Inflammatory macrophage treated with lipopolysaccharide for 1 hour (primary cell): ENCODE data around the gene IL17RC.
A peak's percentile ranks its signal among the peaks of the same experiment; 100 is the strongest.
"Not testable (repeated sequence)": the region's sequence is repeated elsewhere in the genome, so short reads cannot be mapped to it uniquely, and the experiment has no call there.

ENCODE experiments used
- DNase-seq, 2 donors: peaks; one replicate each; pipeline ENCODE4 v3.0.0-alpha.2; 2020 to 2022

The IL17RC gene

DNA sequence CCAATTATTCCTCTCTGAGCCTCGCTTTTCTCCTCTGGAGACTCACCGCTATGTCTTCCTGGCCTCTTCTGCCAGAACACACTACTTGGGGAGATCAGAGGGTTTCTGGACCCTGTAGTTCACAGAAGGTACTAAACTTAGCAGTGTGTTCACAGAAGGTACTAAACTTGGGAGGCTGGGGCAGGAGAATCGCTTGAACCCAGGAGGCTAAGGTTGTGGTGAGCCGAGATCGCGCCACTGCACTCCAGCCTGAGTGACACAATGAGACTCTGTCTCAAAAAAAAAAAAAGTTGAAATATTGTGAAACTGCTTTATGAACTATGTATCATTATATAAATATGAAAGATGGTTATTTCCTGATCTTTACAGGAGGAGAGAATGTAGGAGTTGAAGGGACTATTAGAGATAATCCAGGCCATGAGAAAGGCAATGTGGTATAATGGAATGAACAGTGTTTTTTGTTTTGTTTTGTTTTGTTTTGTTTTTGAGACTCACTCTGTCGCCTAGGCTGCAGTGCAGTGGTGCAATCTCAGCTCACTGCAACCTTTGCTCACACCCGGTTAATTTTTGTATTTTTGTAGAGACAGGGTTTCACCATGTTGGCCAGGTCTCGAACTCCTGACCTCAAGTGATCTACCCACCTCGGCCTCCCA, 20.0 kb upstream of the IL17RC start:
- not testable (repeated sequence) for DNase-seq

DNA sequence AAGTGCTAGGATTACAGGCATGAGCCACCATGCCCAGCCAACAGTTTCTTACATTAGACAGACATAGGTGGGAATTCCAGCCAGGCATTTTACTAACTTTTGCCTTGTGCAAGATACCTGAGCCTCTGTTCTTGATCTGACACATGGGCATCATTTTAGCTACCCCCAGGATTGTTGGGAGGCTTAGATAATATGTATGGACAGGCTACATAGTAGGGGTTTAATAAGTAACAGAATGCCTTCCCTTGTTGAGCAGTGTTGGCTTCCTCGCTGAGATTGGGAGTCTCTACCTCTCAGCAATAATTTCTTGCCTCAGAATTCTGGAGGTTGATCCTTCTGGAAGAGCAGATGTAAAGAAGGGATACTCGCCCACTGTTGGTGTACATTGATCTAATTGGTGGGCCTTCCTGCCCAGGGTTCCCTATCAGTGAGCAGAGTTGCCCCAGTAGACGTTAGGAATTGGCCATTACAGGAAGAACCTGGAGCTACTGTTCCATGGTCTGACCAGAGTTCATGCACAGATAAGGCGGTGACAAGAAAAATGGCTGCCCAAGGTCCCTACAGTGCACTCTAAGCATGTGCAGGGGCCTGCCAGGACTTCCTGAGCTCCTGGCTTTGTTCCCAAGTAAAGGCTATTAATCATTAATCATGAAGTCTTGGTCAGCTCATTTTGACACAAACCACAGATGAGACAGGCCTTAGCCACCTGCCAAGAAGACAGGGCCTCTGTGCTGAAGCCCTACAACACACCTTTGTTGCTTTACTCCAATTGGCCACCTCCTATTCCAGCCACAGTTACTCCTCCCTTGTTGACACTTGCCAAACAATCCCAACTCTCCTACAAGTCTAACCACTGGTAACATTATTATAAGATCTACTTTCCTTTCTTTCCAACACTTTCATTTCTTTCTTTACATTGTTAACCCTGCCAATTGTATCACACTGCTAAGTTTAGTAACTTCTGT, 19.2 kb upstream of the IL17RC start:
- no peak for DNase-seq

DNA sequence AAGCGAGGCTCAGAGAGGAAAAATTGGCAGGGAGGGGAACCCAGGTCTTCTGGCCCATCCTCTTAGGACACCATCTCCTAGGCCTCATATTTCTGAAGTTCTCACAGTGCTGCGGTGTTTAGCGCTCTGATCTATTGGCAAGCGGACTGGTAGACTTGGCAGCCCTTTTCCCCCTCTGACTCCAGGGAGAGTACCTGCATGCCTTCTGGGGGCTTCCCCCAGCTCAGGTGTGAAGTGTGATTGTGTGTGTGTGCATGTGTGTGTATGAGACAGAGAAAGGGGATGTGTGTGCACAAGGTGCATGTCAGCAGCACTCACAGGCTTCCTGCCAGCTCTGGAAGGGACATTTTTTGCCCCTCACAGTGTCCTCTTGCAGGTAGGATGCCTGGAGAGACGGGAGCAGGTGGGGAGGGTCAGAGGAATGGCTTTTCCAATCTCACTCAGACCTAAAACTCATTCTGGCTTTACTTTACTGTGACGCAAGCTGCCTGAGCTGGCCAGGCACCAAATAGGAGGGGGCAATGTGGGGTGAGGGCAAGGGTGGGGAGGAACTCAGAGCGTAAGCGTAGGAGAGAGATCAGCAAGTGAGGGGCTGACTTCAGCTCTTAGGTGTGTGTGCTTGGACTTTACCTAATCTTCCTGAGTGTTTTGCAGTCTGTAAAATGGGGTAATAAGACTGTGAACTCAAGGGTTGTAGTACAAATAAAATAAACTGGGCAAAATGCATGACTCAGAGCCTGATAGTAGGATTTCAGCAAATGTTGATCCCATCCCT, 18.2 kb upstream of the IL17RC start:
- no peak for DNase-seq

DNA sequence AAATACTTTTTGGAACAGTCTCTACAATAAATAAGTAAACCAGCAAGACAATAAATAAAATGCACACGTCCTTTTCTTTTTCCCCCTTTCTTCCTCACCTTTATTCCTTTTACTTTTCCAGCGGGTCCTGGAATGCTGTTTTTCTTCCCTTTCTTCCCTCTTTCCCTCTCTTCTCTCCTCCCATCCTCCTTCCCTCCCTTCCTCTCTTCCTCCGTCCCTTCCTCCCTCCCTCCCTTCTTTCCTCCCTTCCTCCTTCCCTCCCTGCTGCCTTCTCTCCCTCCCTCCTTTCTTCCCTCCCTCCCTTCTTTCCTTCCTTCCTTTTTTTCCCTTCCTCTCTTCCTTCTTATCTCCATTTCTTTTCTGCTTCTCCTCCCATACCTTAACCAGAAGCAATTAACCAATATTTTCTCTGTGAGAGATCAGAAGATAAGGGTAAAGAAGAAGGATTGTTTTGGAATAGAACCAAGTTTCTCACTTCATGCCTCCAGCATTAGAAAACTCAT, 17.6 kb upstream of the IL17RC start:
- no peak for DNase-seq

DNA sequence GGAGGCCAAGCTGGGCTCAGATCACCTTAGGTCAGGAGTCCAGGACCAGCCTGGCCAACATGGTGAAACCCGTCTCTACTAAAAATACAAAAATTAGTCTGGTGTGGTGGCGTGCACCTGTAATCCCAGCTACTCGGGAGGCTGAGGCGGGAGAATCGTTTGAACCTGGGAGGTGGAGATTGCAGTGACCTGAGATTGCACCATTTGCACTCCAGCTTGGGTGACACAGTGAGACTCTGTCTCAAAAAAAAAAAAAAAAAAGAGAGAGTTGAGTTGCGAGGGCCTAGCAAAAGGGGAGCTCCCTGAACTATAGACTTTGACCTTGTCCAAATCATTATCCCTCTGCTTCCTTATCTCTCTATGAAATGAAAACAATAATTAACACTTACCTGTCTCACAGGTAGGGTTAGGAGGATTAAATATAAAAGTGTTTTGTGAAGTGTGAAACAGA, 15.9 kb upstream of the IL17RC start:
- DNase-seq, result not testable (repeated sequence)

DNA sequence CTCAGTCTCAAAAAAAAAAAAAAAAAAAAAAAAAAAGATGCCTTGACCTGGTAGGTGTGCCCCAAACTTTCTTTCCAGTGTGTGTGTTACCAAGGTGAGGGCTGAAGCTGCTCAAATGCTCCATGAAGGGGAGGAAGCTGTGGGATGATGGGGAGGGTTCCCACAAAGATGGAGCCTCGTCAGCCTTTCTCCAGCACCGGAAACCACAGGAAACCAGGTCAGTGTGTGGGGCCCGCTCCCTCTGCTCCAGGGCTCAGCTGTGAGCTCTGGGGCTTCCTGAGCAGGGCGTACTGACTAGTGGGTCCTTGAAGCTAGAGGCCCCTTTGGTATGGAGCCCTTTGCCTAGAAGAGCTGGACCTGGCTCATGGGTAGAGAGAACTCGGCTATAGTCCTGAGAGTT, 14.9 kb upstream of the IL17RC start:
- no peak for DNase-seq

DNA sequence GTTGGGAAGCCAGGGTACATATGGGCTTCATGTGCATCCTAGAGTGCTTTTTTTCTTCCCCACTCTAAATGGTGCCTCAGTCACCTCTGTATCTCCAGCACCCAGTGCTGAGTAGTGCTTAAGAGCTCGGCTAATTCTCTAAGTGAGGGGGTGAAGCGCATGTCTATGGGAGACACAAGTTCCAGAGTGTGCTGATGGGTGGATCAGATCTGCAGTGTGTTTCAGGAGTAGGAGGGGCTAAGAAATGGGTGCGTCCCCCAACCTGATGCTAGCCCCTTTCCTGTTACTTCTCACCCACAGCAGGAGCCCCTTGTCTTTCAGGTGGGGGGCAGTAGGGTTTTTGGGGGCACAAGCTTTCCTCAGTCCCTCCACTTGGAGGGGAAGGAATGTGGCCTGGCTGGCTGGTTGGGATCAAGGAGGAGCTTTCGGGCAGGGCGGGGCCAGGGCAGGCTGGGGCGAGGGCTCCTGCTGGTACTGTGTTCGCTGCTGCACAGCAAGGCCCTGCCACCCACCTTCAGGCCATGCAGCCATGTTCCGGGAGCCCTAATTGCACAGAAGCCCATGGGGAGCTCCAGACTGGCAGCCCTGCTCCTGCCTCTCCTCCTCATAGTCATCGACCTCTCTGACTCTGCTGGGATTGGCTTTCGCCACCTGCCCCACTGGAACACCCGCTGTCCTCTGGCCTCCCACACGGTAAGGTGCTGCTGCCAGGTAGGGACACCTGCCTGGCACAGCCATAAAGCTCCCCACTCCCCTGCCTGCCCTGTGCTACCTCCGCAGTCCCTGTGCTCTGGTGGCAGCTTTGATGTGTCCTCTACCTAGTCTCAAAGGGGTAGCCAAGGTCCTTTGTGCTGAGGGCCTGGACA, 14.3 kb upstream of the IL17RC start, which contains the start of gene IL17RE:
Gene IL17RE (plus strand): TSS at position 477 of the 866 bp plus-strand sequence. CDS start 85 bp downstream, at position 562.
- no peak for DNase-seq

DNA sequence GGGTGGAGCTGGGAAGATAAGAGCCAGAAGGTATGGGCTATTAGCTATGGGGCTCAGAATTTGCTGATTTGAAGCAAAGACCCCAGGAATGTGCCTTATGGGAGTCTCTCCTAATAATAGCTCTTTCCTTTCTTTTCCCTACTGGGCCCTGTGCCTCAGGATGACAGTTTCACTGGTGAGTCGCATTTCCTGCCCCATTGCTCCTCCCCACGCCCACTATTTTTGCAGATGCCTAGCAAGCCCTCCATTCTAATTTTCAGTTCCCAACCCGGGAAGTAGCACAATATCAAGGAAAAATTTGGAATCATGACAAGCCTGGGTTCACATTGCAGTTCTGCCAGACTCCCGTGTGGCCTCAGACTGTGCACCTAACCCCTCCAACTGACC, 13.7 kb upstream of the IL17RC start:
- DNase-seq, result peak; percentile 37 to 51

DNA sequence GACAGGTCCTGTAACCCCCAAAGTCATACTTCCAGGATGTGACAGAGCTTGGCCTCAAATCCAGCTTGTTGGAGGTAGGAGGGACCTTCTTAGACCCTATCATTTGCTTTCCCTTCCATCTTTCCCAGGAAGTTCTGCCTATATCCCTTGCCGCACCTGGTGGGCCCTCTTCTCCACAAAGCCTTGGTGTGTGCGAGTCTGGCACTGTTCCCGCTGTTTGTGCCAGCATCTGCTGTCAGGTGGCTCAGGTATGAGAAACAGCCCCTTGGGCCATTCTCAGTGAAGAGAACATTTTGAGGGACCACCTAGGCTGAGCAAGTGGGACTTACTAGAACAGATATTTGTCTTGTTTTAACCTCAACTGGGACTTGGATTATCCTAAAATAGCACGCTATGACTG, 13.0 kb upstream of the IL17RC start:
- DNase-seq, result no peak

DNA sequence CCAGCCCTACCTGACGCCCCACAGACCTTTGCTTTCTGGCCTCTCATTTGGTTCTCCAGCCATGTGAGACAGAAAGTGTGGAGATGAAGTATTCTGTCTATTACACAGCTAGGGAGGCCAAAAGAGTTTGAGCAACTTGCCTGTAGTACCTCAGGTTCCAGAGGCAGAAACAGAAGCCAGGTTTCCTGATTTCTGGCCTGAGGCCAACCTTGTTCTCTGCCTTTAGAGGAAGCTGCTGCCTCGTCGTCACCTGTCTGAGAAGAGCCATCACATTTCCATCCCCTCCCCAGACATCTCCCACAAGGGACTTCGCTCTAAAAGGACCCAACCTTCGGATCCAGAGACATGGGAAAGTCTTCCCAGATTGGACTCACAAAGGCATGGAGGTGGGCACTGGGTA, 10.4 kb upstream of the IL17RC start:
- DNase-seq, result no peak

DNA sequence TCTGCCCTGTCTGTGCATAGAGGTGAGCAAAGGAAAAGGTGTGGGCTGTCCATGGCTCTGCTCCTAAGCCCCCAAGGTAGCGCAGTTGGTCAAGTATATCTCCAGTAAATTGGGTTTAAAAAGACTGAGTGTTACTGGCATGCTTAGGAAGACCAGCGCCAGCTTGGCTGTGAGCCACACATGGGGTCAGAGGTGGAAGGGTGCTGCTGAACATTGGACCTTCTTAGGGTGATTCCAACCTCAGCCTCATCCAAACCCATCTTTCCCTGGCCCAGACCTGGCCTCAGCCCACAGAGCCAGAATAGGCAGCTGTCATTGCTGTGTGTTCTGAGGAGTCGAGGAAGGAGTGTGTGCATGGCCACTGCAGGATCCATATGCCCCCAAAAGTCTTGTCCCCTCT, 8.6 kb upstream of the IL17RC start:
- DNase-seq, result no peak

DNA sequence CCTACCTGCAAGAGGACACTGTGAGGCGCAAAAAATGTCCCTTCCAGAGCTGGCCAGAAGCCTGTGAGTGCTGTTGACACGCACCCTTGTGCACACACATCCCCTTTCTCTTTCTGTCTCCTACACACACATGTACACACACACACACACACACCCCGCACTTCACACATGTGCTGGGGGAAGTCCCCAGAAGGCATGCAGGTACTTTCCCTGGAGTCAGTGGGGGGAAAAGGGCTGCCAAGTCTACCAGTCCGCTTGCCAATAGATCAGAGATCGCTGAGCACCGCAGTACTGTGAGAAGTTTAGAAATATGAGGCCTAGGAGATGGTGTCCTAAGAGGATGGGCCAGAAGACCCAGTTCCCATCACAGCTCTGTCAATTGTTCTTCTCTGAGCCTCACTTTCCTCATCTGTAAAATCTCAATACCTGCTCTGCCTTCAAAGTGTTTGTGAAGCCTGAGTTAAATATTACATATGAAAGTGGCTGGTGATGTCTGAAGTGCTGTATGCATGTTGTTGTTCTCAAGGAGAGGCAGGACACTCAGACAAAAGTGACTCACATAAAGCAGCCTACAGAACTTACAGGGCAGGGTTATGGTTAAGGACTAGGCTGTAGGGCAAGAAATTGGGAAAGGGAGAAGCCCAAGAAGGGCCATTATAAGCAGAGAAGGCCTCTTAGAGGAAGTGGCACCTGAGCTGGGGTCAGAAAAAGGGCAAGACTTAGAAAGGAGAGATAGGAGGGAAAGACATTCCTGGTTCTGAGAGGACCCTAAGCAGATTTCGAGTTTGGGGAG, 7.5 kb upstream of the IL17RC start:
- DNase-seq, result no peak

DNA sequence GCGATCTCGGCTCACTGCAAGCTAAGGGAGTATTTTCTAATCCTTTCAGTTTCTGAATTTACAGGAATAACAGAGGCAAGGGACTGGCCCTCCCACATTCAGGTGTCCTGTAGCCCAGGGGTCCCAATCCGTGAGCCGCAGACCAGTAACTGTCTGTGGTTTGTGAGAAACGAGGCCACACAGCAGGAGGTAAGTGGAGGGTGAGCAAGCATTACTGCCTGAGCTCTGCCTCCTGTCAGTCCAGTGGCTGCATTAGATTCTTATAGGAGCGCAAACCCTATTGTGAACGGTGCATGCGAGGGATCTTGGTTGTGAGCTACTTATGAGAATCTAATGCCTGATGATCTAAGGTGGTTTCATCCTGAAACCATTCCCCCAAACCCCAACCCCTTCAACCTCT, 5.0 kb upstream of the IL17RC start:
- no peak for DNase-seq

DNA sequence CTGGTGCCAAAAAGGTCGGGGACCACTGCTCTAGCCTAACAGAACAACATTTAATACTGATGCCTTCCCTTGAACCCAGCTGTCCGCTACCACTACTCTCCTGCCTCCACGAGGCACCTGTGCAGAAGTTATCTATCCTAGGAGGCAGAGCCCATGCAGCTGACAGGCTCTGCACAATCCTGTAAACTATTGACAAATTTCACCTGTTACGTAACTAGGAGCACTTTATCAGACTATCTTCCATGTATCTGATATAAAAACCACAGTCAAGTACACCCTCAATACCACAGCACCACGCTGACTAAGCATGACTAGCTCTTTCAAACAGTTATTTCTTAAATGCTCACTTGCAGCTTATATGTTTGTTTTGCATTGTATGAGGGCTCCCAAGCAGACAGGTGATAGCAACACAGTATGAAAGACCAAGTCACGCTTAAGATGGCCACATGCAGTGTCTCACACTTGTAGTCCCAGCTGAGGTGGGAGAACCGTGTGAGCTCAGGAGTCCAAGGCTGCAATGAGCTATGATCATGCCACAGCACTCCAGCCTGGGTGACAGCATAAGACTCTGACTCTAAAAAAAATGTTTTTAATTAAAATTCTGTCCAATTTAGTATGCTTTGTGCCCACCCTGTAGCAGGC, 4.5 kb upstream of the IL17RC start:
- no peak for DNase-seq

DNA sequence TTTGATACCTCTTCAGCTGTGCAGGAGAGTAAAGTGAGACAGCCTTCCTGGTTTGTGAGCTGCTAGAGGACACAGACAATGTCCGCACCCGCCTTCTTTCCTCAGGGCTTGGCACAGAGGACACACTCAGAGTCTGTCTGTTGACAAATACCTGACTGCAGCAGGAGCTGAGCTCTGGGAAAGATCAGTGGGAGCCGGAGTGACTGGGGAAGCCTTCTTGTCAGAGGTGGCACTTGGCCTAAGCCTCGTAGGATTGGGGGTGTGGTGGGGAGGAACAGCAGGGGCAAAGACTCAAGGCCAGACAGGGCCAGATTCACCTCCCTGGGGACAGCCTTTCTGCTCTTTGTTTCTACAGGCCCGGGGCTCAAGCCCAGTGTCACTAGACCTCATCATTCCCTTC, 3.3 kb upstream of the IL17RC start:
- DNase-seq, result no peak

DNA sequence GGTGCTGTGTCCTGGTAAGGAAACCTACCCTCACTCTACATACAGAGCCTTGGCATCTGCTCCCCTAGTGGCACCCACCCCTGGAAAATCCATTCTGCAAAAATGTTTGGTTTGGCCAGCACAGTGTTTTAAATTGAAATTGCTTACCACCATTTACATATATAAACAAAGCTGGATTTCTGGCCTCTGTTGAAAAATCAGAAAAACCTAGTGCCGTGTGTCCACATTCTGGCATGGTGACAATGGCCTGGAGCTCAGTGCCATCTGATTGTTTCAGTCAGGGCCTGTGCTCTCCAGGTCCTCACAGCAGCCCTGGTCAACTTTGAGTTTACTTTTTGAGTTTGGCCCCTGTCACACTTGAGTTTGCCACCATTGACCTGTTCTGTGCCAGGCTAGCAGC, 2.9 kb upstream of the IL17RC start:
- DNase-seq, result no peak

DNA sequence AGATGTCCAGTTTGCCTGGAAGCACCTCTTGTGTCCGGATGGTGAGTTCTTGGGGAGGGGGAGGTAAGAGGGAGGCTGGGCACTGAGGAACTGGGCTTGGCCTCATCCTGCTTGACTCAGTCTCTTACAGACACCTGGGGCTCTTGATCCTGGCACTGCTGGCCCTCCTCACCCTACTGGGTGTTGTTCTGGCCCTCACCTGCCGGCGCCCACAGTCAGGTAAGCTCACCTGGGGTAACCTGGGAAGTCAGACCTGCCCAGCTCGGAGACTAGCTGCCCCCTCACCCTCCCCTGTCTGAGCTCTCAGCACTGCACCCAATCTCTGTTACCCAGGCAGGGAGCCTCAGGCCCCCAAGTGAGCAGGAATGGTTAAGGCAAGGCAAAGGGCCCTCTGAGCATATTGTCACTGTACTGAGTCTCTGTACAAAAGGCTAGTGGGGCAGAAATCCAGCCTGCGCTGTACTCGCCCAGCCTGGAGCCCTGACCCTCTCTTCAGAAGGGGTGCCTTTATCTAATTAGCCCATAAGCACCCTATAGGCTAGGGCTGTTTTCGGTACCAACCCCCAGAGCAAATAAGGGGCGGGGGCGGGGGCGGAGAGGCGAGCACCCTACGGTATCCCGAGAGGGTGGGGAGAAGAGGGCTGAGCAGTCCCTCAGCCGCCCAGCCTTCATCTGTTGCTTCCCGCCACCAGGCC, 2.2 kb upstream of the IL17RC start:
- DNase-seq, result no peak

DNA sequence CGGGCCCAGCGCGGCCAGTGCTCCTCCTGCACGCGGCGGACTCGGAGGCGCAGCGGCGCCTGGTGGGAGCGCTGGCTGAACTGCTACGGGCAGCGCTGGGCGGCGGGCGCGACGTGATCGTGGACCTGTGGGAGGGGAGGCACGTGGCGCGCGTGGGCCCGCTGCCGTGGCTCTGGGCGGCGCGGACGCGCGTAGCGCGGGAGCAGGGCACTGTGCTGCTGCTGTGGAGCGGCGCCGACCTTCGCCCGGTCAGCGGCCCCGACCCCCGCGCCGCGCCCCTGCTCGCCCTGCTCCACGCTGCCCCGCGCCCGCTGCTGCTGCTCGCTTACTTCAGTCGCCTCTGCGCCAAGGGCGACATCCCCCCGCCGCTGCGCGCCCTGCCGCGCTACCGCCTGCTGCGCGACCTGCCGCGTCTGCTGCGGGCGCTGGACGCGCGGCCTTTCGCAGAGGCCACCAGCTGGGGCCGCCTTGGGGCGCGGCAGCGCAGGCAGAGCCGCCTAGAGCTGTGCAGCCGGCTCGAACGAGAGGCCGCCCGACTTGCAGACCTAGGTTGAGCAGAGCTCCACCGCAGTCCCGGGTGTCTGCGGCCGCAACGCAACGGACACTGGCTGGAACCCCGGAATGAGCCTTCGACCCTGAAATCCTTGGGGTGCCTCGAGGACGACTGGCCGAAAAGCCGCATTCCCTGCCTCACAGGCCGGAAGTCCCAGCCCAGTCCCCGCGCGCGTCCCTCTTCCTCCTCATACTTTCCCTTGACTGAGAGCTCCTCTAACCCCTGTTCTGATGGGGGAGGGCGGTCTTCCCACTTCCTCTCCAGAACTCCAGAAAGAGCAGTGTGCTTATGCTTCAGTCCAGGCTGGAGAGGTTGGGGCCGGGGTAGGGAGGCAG, 1.4 kb upstream of the IL17RC start:
- peak; percentile 49 to 55 for DNase-seq

DNA sequence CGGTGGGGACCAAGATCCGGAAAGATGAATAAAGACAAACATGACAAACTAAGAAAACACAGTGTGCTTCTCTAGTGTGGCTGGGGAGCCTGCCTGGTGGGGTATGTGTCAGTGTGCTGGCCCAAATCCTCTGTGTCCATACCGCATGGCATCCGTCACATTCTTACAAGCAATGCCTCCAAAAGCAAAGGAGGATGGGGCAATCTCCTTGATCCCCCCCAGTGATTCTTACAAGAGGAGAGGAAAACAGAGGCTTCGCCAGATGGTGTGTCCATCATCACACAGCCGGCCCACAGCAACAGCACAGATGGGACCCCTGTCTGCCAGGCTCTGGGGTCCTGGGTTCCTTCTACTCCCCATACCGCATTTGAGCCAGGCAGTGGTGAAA, 558 bp upstream of the IL17RC start:
- DNase-seq, result no peak
